ENCODE data around the gene F2RL3.
"Not testable (repeated sequence)": the region's sequence is repeated elsewhere in the genome, so short reads cannot be mapped to it uniquely, and the experiment has no call there.

F2RL3 gene

DNA sequence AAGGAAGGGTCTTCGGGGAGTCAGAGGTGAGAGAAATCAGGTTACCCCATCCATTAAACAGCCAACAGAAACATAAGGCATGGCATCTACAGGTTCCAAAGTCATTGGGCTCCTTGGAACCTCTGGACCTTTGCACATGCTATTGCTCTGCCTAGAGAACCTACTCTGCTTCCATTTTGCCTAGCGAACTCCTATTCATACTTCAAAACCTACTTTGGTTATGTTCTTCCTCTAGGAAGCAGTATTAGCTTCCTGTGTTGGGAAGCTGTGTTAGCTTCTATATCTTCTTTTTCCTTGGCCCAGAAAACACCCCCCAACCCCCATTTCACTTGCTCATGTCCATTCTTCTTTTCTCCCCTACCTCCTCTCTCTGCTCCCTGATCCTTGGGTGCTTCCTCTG, 39.6 kb downstream of the F2RL3 start:
- no peak for DNase-seq

DNA sequence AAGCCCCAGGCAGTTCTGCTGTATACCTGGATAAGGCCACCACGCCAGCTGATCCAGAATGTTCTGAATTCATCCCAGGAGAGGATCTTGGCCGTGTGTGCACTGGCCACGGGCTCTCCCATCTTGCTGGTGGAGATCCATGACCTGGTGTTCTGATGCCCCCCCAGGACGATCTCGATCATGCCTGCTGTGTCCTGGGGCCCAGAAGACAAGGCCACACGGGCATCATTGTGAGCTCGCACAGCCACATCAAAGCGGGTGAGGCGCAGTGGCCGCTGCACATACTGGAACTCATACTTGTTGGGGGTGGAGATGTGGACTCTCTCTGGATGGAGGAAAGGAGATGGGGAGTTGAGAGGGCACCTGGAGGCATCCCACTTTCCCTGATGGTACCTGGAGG, 40.1 kb downstream of the F2RL3 start:
- DNase-seq = no peak

DNA sequence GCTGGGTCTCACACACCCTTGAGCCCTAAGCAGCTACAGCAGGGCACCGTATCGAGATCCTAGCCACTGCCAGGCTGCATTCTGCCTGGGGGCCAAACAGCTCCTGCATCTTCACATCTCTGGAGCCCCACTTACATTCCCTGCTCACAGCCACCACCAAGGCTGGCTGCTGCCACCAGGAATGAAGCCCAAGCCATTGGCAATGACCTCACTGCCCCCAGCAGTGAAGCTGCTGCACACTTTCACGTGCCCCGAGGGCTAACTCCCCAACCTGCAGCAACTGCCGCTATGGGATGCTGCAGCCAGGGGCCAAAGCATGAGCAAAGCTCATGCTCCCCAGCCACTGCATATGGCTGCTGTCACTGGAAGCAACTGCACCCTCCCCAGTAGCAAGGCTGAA, 42.0 kb downstream of the F2RL3 start:
- no peak for DNase-seq

DNA sequence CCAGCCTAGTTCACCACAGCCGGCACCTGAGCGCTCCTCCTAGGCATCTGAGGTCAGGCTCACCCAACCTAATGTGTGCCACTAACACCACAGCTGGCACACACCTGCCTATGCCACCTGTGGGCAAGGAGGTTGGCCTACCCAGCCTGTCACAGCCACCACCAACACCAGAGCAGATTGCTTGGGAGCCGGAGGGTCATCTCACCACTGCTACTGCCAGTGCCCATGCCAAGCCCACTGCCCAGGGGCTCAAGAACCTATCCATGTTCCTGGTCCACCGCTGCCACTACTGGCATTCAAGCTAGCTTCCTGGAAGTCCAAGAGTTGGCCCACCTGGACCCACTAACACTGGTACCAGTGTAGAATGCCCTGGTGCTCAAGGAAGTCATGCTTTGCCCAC, 42.5 kb downstream of the F2RL3 start:
- no peak for DNase-seq

DNA sequence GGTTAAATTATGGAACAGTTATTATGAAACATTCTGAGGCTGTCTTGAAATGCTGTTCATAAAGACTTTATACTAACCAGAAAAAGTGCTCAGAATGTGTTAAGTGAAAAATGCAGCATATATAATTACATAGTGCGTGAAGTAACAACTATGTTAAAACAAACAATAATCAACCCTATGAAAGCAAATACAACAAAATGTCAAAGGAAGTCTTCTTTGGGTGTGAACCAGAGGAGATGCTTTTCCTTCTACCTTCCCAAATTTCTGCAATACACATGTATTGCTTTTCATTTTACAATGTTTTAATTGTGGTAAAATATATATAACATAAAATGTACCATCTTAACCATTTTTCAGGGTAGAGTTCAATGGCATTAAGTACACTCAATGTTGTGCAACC, 45.7 kb downstream of the F2RL3 start:
- DNase-seq = no peak

DNA sequence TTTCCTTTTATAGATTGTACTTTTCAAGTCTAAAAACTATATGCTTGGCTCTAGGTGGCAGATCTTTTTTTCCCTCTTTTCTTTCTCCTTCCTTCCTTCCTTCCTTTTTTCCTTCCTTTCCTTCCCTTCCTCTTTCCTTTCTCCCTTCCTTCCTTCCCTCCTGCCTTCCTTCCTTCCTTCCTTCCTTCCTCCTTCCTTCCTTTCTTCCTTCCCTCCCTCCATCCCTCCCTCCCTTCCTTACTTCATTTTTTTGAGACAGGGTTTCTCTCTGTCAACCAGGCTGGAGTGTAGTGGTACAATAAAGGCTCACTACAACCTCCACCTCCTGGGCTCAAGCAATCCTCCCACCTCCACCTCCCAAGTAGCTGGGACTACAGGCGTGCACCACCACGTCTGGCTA, 48.1 kb downstream of the F2RL3 start:
- no peak for DNase-seq

DNA sequence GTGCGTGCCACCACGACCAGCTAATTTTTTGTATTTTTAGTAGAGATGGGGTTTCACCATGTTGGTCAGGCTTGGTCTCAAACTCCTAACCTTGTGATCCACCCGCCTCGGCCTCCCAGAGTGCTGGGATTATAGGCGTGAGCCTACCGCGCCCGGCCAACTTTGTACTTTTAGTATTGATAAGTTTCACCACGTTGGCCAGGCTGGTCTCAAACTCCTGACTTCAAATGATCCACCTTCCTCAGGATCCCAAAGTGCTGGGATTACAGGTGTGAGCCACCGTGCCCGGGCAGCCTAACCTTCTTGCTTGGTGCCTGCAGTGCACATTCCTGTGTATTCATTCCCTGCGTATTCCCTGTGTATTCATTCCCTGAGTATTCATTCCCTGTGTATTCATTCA, 49.0 kb downstream of the F2RL3 start:
- DNase-seq = not testable (repeated sequence)

DNA sequence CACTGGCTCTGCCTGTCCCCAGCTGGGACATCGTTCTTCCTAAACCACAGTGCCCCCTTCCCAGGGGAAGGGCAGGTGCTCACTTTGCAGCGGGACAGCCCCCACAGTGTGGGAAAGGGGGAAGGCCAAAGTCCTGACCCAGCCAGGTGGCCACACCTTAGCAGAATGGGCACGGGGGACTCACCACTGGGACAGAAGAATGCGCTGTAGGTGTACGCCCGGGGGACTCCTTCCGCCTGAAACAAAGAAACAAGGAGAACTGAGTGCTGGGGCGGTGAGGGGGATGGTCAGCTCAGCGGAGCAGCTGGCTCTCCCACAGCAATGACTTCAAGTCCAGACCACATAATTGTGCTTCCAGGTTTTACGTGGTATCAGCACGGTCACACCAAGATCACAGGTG, 49.4 kb downstream of the F2RL3 start:
- DNase-seq = no peak

DNA sequence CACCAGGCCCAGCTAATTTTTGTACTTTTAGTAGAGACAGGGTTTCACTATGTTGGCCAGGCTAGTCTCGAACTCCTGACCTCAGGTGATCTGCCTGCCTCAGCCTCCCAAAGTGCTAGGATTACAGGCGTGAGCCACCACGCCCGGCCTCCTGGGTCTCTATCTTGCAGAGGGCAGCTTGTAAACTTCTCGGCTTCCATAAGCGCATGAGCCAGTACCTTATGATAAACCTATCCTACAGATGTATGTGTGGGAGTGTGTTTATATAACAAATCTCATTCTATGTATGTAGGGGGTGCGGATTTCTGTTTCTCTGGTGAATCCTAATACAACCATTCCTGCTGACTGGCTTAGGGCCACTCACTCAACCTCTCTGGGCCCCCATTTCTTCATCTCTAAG, 51.3 kb downstream of the F2RL3 start:
- DNase-seq = not testable (repeated sequence)

DNA sequence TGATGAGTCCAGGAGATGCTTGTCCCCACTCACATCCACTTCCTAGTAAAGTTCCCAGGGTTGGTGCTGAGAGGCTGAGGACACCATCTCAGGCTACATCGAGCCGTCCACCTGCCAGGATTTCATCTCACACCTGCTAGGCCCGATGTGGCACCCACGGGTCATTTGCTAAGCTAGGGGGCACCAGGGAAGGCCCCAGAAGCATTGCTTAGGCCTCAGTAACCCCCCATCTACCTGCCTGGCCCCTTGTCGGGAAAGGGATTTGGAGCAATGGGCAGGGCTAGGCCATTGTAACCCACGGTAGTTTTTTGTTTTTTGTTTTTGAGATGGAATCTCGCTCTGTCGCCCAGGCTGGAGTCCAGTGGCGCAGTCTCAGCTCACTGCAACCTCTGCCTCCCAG, 51.8 kb downstream of the F2RL3 start:
- no peak for DNase-seq
